ENCODE data around the gene FGF2.
"Not testable (repeated sequence)": the region's sequence is repeated elsewhere in the genome, so short reads cannot be mapped to it uniquely, and the experiment has no call there.

GRCh38 chr4:122844391-122844790, 17.8 kb downstream of the FGF2 start:
- not testable (repeated sequence) for TF ChIP-seq CTCF (IDR thresholded peaks at IDR 0.05; ENCODE audit: low read depth, low read length, poor library complexity, severe bottlenecking); EZH2phosphoT487 (IDR thresholded peaks at IDR 0.05; ENCODE audit: borderline replicate concordance, low read length)

Data from DOHH2 (cell line).